Measurements from ENCODE around the gene BCL7B. TPM values are rescaled to one million over a fixed set of nuclear protein-coding genes. Genes with fewer than 3 reads are reported as not detected.

Gene BCL7B
- total and polyA plus RNA-seq, 2 of the 13 experiments (the other 11 are each of a cell fraction or from before 2014, with no cell fraction given): 24.3 to 38.2 TPM

- TF ChIP-seq HNF4G (IDR thresholded peaks at IDR 0.05; ENCODE audit: borderline replicate concordance, low read depth, low read length) (no peak), HNF4G (CRISPR knock-in tag; IDR thresholded peaks at IDR 0.05; ENCODE audit: borderline replicate concordance, low read depth) (no peak), KLF6 (CRISPR knock-in tag; IDR thresholded peaks at IDR 0.05) (no peak), HOXA3 (CRISPR knock-in tag; IDR thresholded peaks at IDR 0.05) (peak; percentile 32; the same call in 1 of the 2 replicates), TCF7L2 (IDR thresholded peaks at IDR 0.05; ENCODE audit: low read depth, low read length) (no peak), ZBTB25 (CRISPR knock-in tag; IDR thresholded peaks at IDR 0.05) (no peak), NFRKB (IDR thresholded peaks at IDR 0.05) (no peak), SP2 (CRISPR knock-in tag; IDR thresholded peaks at IDR 0.05) (no peak), JARID2 (CRISPR knock-in tag; IDR thresholded peaks at IDR 0.05; ENCODE audit: insufficient replicate concordance) (no peak), RBM39 (IDR thresholded peaks at IDR 0.05; ENCODE audit: low read depth, low read length, poor library complexity, severe bottlenecking) (no peak), KAT8 (CRISPR knock-in tag; IDR thresholded peaks at IDR 0.05) (no peak), HBP1 (CRISPR knock-in tag; IDR thresholded peaks at IDR 0.05; ENCODE audit: low read depth) (no peak), PATZ1 (CRISPR knock-in tag; IDR thresholded peaks at IDR 0.05) (no peak), TGIF2 (CRISPR knock-in tag; IDR thresholded peaks at IDR 0.05) (no peak), ZFYVE20 (CRISPR knock-in tag; IDR thresholded peaks at IDR 0.05; ENCODE audit: borderline replicate concordance, low read depth) (no peak), CC2D1A (CRISPR knock-in tag; IDR thresholded peaks at IDR 0.05) (no peak), TBP (CRISPR knock-in tag; IDR thresholded peaks at IDR 0.05) (no peak), ZNF687 (CRISPR knock-in tag; IDR thresholded peaks at IDR 0.05) (peak; percentile 71), ZNF343 (CRISPR knock-in tag; IDR thresholded peaks at IDR 0.05) (no peak), USF2 (IDR thresholded peaks at IDR 0.05; ENCODE audit: low read depth, low read length) (no peak), USF2 (CRISPR knock-in tag; IDR thresholded peaks at IDR 0.05; ENCODE audit: borderline replicate concordance) (no peak)
These were observed 23.7 kb downstream of the BCL7B start (continued) for GRCh38 chr7:73533742-73534141.
